Erythroblast (primary cell): ENCODE data around the gene ACY1.

ENCODE experiments used
- GATA1 ChIP-seq: IDR thresholded peaks from 2 replicates; pipeline ENCODE4 v1.6.1; 2011; ENCODE audit warnings: low read depth, mild to moderate bottlenecking, control low read depth, low read length, moderate library complexity
- POLR2A ChIP-seq: IDR thresholded peaks from 2 replicates; pipeline ENCODE4 v1.6.1; 2011; ENCODE audit warnings: mild to moderate bottlenecking, low read length

GRCh38 chr3:51934139-51934850 is 49.0 kb upstream of the ACY1 start:
- TF ChIP-seq POLR2A (no peak), GATA1 (no peak)
